Thoracic aorta (tissue), 2 donors: ENCODE measurements around the gene KIF3A. TPM values are rescaled to one million over a fixed set of nuclear protein-coding genes. Genes with fewer than 3 reads are reported as not detected.

Experiments
- ATAC-seq: fragments of 150-250 bp; one replicate; pipeline ENCODE4 v1.8.0; 2017; ENCODE audit warnings: low read depth; ENCODE audit not compliant: insufficient number of reproducible peaks, low FRiP score
- DNase-seq: peaks from one replicate; pipeline ENCODE4 v3.0.0-alpha.2; 2020; ENCODE audit warnings: low spot score
- H3K27ac ChIP-seq, 2 donors: fragments of 200-600 bp; sonication (generic); 1 replicate in 1 of 2; 2 replicates in 1 of 2; pipeline ENCODE4 v1.5.1; 2016; ENCODE audit warnings: mild to moderate bottlenecking in 2 of 2, moderate library complexity in 2 of 2
- H3K27me3 ChIP-seq: fragments of 200-600 bp; sonication (generic); replicated peaks from 2 replicates; pipeline ENCODE4 v1.6.0; 2016; ENCODE audit warnings: mild to moderate bottlenecking; ENCODE audit not compliant: insufficient read depth
- H3K36me3 ChIP-seq: fragments of 200-600 bp; sonication (generic); one replicate; pipeline ENCODE4 v1.5.1; 2016
- H3K4me1 ChIP-seq, 2 donors: fragments of 200-600 bp; sonication (generic); 1 replicate in 1 of 2; 2 replicates in 1 of 2; pipeline versions ENCODE4 v1.5.1 to v1.6.0; 2016; ENCODE audit warnings: low read depth in 2 of 2, mild to moderate bottlenecking in 1 of 2; ENCODE audit not compliant: control insufficient read depth in 1 of 2
- H3K4me3 ChIP-seq: fragments of 200-600 bp; sonication (generic); 2 replicates; pipeline ENCODE4 v1.5.1; 2016; ENCODE audit warnings: mild to moderate bottlenecking
- H3K9me3 ChIP-seq: fragments of 200-600 bp; sonication (generic); 2 replicates; pipeline ENCODE4 v1.5.1; 2016
- CTCF ChIP-seq: fragments of 200-600 bp; sonication (generic); IDR thresholded peaks from one replicate; pipeline ENCODE4 v1.5.1; 2019; ENCODE audit warnings: antibody characterized with exemption
- total RNA-seq, 2 donors: library from RNA; depleted of rRNA; stranded (reverse); fragments of >200 nt; gene quantifications; one replicate each; pipeline versions ENCODE4 v1.1.0 to v1.2.3, GENCODE V29; 2016

The KIF3A gene
- total RNA-seq, 2 donors from 2014 or later, result 3.7 to 5.9 TPM

GRCh38 chr5:132762246-132763000 lies 25.1 kb upstream of the KIF3A start:
- Histone ChIP-seq H3K36me3 (peaks cover 52% of the 10 kb centered on the region), H3K27ac (no peak overlapping the region), H3K4me1 (peaks cover 5 to 18% of the 10 kb centered on the region in 2 donors), H3K9me3 (no peaks in the 10 kb centered on the region), H3K27me3 (no peaks in the 10 kb centered on the region), H3K4me3 (no peak overlapping the region)
- no peak for ATAC-seq
- no peak for TF ChIP-seq CTCF
- no peak for DNase-seq

DNA sequence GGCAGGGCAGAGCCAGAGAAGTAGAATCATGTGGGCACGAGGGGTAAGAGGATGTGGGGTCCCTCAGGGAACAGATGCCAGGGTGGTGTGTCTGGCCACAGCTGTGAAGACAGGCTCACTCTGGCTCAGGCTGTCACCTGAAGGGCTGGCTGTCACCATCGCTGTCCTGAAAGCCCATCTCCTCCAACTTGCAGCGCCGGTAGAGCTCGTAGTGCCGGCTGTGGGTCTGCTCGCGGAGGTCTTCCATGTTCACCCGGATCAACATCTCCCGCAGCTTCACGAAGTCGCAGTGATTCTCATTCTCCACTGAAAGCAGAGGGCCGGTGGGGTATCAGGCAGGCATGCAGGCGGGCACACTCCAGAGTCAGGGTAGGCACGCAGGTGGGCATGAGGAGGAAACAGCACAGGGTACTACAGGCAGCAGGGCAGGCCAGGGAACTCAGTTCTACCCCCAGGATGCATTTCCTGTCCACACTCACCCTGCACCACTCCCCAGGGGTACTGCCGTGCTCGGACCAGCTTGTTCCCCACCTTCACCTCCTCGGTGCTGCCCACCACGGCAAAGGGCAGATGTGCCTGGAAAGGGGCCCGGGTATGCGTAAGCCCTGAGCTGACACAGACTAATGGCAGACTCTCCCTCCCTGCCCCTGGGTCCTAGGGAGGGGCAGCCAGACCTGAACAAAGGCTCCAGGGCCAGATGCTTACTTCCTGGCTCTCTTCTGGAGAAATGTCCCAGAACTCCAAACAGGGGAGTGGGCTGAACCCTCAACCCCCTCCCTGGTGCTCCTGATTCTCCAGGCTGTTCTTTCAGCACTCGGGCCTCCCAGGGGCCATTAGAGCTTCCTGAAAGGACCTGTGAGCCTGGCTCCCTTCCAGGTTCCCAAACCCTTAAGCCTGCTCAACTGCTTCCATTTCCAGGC lies 24.2 kb upstream of the KIF3A start:
- Histone ChIP-seq H3K36me3 (peaks cover 55% of the 10 kb centered on the region), H3K27ac (no peak overlapping the region), H3K4me3 (no peak overlapping the region), H3K27me3 (no peaks in the 10 kb centered on the region), H3K4me1 (peaks cover 0 to 9% of the 10 kb centered on the region in 2 donors), H3K9me3 (no peaks in the 10 kb centered on the region)
- ATAC-seq (no peak), DNase-seq (no peak)
- TF ChIP-seq CTCF, result no peak

GRCh38 chr5:132760601-132761317 lies 23.4 kb upstream of the KIF3A start:
- ATAC-seq (no peak), DNase-seq (no peak)
- Histone ChIP-seq H3K27ac (no peak overlapping the region), H3K9me3 (no peaks in the 10 kb centered on the region), H3K4me3 (no peak overlapping the region), H3K36me3 (peaks cover 55% of the 10 kb centered on the region), H3K27me3 (no peaks in the 10 kb centered on the region), H3K4me1 (peaks cover 0 to under 1% of the 10 kb centered on the region in 2 donors)
- TF ChIP-seq CTCF, result no peak

DNA sequence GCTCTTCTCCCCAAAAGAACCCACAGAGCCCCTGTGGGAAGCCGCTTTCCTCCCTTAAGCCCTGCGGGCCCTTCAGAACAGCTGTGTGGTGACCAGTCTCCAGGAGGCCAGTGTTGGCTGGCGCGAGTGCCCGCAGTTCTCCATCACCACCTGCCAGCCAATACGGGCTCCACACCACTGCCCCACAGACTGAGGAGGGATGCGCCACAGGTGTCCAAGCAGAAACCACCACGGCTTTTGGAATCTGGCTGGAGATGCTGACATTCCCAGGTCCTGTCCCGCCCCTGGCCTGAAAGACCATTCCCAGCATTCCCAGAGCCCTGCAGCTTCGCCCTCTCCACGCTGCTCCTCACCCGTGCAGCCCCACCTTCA lies 22.7 kb upstream of the KIF3A start:
- no peak for TF ChIP-seq CTCF
- Histone ChIP-seq H3K27ac (no peak overlapping the region), H3K36me3 (peaks cover 55% of the 10 kb centered on the region), H3K9me3 (no peaks in the 10 kb centered on the region), H3K27me3 (no peaks in the 10 kb centered on the region), H3K4me1 (no peaks in the 10 kb centered on the region), H3K4me3 (no peak overlapping the region)
- ATAC-seq (no peak), DNase-seq (no peak)
